ENCODE data around the gene SIDT2.

DNA sequence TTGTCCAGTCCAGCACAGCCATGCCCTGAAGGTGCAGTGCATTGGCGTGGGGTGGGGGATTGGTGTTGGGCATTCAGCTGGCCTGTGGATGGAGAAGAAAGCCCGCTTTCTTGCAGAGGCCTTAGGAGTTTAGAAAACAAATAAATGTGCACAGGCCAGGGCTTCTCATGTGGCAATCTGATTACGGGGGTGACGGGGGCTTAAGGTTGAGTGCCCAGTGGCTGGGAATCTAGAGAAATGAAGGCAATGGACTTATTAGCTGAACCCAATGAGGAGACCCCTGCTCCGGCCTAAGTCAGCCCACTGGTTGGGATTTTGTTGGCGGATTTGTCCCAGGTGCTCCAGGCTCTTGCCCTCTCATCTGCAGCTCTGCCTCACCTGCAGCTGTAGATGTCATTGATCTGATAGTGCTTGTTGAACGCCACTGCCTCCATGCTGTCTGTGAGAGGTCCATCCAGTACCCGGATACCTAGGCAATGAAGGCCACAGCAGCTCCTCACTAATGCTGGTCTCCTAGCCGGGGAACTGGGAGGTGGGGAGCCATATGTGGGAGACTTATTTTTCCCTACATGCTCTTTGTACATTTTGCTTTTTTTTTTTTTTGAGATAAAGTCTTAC, 47.1 kb downstream of the SIDT2 start:
- TF ChIP-seq CTCF (IDR thresholded peaks at IDR 0.05; ENCODE audit: poor library complexity, severe bottlenecking) = no peak
- TF ChIP-seq SMC3 (conservative IDR thresholded peaks at IDR 0.05; ENCODE audit: poor library complexity) = no peak
- TF ChIP-seq EZH2 (IDR thresholded peaks at IDR 0.05; ENCODE audit: borderline replicate concordance, insufficient read depth, low read length, poor library complexity, severe bottlenecking) = no peak
- TF ChIP-seq, protein P1, sequence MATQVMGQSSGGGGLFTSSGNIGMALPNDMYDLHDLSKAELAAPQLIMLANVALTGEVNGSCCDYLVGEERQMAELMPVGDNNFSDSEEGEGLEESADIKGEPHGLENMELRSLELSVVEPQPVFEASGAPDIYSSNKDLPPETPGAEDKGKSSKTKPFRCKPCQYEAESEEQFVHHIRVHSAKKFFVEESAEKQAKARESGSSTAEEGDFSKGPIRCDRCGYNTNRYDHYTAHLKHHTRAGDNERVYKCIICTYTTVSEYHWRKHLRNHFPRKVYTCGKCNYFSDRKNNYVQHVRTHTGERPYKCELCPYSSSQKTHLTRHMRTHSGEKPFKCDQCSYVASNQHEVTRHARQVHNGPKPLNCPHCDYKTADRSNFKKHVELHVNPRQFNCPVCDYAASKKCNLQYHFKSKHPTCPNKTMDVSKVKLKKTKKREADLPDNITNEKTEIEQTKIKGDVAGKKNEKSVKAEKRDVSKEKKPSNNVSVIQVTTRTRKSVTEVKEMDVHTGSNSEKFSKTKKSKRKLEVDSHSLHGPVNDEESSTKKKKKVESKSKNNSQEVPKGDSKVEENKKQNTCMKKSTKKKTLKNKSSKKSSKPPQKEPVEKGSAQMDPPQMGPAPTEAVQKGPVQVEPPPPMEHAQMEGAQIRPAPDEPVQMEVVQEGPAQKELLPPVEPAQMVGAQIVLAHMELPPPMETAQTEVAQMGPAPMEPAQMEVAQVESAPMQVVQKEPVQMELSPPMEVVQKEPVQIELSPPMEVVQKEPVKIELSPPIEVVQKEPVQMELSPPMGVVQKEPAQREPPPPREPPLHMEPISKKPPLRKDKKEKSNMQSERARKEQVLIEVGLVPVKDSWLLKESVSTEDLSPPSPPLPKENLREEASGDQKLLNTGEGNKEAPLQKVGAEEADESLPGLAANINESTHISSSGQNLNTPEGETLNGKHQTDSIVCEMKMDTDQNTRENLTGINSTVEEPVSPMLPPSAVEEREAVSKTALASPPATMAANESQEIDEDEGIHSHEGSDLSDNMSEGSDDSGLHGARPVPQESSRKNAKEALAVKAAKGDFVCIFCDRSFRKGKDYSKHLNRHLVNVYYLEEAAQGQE (IDR thresholded peaks at IDR 0.05; ENCODE audit: borderline replicate concordance) = no peak

All from neural cell (in vitro differentiated cells).